Astrocyte (in vitro differentiated cells and primary cell): Measurements from ENCODE around the gene ATP5F1C. TPM values are rescaled to one million over a fixed set of nuclear protein-coding genes. Genes with fewer than 3 reads are reported as not detected.

ENCODE experiments used
- DNase-seq: peaks from one replicate; pipeline ENCODE4 v3.0.0-alpha.2; 2010; ENCODE audit warnings: low read depth
- FAIRE-seq: peaks from 2 replicates; lab custom pipeline; 2011; peaks lifted over from hg19 to GRCh38; lab: Jason Lieb, UNC
- H2AFZ ChIP-seq: 2 replicates; pipeline ENCODE4 v1.6.0; 2012; ENCODE audit warnings: low read depth, low read length, inconsistent platforms
- H3K27ac ChIP-seq: 2 replicates; pipeline ENCODE4 v1.5.1; 2011; ENCODE audit warnings: low read depth, low read length, inconsistent platforms
- H3K27me3 ChIP-seq: 2 replicates; pipeline ENCODE4 v1.6.0; 2011; ENCODE audit warnings: low read length, inconsistent platforms; ENCODE audit not compliant: insufficient read depth
- H3K36me3 ChIP-seq: 2 replicates; pipeline ENCODE4 v1.5.1; 2011; ENCODE audit warnings: low read length, inconsistent platforms; ENCODE audit not compliant: insufficient read depth
- H3K4me1 ChIP-seq: 2 replicates; pipeline ENCODE4 v1.5.1; 2011; ENCODE audit warnings: low read length, inconsistent platforms; ENCODE audit not compliant: insufficient read depth
- H3K4me2 ChIP-seq: 2 replicates; pipeline ENCODE4 v1.6.0; 2012; ENCODE audit warnings: low read length, inconsistent platforms
- H3K4me3 ChIP-seq: 2 replicates; pipeline ENCODE4 v1.5.1; 2011; ENCODE audit warnings: low read depth, mild to moderate bottlenecking, low read length, inconsistent platforms; ENCODE audit not compliant: insufficient read depth
- H3K79me2 ChIP-seq: 2 replicates; pipeline ENCODE4 v1.6.0; 2012; ENCODE audit warnings: mild to moderate bottlenecking, low read length, inconsistent platforms; ENCODE audit not compliant: insufficient read depth
- H3K9ac ChIP-seq: 2 replicates; pipeline ENCODE4 v1.6.0; 2012; ENCODE audit warnings: mild to moderate bottlenecking, low read length, inconsistent platforms
- H3K9me3 ChIP-seq: 2 replicates; pipeline ENCODE4 v1.5.1; 2012; ENCODE audit warnings: low read depth, mild to moderate bottlenecking, low read length, inconsistent platforms; ENCODE audit not compliant: insufficient read depth
- H4K20me1 ChIP-seq: 2 replicates; pipeline ENCODE4 v1.6.0; 2012; ENCODE audit warnings: low read length, inconsistent platforms; ENCODE audit not compliant: insufficient read depth
- H3K27ac Mint-ChIP-seq: one replicate; pipeline ENCODE4 v1.8.0; 2021; ENCODE audit warnings: mild to moderate bottlenecking, mixed read lengths; ENCODE audit not compliant: unreplicated experiment
- H3K27me3 Mint-ChIP-seq: one replicate; pipeline ENCODE4 v1.8.0; 2021; ENCODE audit warnings: low read depth, mixed read lengths; ENCODE audit not compliant: unreplicated experiment
- H3K36me3 Mint-ChIP-seq: one replicate; pipeline ENCODE4 v1.8.0; 2021; ENCODE audit warnings: low read depth, mixed read lengths; ENCODE audit not compliant: unreplicated experiment
- H3K4me1 Mint-ChIP-seq: one replicate; pipeline ENCODE4 v1.8.0; 2021; ENCODE audit warnings: low read depth, mixed read lengths; ENCODE audit not compliant: unreplicated experiment
- H3K4me3 Mint-ChIP-seq: one replicate; pipeline ENCODE4 v1.8.0; 2021; ENCODE audit warnings: mild to moderate bottlenecking, moderate library complexity, mixed read lengths; ENCODE audit not compliant: unreplicated experiment
- H3K9me3 Mint-ChIP-seq: one replicate; pipeline ENCODE4 v1.8.0; 2021; ENCODE audit warnings: mild to moderate bottlenecking, mixed read lengths; ENCODE audit not compliant: unreplicated experiment
- EZH2 ChIP-seq: IDR thresholded peaks from 2 replicates; pipeline ENCODE4 v1.6.1; 2012; ENCODE audit warnings: mild to moderate bottlenecking, low read length, inconsistent platforms; ENCODE audit not compliant: insufficient read depth
- total RNA-seq: library from RNA; stranded (reverse); gene quantifications from 2 replicates; pipeline ENCODE4 v1.2.1, GENCODE V29; 2021
- TF ChIP-seq, protein P1 (sequence below): IDR thresholded peaks from 2 replicates; pipeline ENCODE4 v1.5.1; 2011; ENCODE audit warnings: low read depth, mild to moderate bottlenecking, inconsistent platforms, low read length, moderate library complexity; ENCODE audit not compliant: insufficient read depth

Gene ATP5F1C
- total RNA-seq, 1 donor from 2014 or later = 267 TPM

DNA sequence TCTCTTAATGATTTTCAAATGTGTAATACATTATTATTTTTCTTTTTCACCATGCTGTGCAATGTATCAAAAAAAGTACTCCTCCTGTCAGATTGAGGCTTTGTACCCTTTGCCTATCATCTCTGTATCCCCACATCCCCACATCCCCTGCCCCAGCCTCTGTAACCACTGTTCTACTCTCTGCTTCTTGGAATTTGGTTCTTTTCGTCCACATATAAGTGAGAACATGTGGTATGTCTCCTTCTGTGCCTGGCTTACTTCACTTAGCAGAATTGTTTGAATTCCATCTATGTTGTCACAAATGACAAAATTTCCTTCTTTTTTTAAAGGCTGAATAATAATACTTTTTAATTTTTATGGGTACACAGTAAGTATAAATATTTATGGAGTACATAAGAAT is 44.1 kb downstream of the ATP5F1C start:
- Histone ChIP-seq H3K4me3 (no peak overlapping the region), H3K4me1 (peaks cover 3% of the 10 kb centered on the region), H3K27me3 (no peaks in the 10 kb centered on the region), H3K27ac (no peak overlapping the region), H3K4me2 (no peak overlapping the region), H3K36me3 (no peaks in the 10 kb centered on the region), H2AFZ (no peak overlapping the region), H3K9me3 (no peaks in the 10 kb centered on the region), H3K9ac (no peak overlapping the region), H4K20me1 (peaks cover 27% of the 10 kb centered on the region), H3K79me2 (peaks cover 58% of the 10 kb centered on the region)
- TF ChIP-seq, protein P1, sequence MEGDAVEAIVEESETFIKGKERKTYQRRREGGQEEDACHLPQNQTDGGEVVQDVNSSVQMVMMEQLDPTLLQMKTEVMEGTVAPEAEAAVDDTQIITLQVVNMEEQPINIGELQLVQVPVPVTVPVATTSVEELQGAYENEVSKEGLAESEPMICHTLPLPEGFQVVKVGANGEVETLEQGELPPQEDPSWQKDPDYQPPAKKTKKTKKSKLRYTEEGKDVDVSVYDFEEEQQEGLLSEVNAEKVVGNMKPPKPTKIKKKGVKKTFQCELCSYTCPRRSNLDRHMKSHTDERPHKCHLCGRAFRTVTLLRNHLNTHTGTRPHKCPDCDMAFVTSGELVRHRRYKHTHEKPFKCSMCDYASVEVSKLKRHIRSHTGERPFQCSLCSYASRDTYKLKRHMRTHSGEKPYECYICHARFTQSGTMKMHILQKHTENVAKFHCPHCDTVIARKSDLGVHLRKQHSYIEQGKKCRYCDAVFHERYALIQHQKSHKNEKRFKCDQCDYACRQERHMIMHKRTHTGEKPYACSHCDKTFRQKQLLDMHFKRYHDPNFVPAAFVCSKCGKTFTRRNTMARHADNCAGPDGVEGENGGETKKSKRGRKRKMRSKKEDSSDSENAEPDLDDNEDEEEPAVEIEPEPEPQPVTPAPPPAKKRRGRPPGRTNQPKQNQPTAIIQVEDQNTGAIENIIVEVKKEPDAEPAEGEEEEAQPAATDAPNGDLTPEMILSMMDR = no peak
- no peak for TF ChIP-seq EZH2
- peaks cover 12% of the 10 kb centered on the region for H3K36me3 Mint-ChIP-seq
- FAIRE-seq = no peak
- H3K27ac Mint-ChIP-seq = no peak overlapping the region
- H3K27me3 Mint-ChIP-seq = no peaks in the 10 kb centered on the region
- peaks cover 3% of the 10 kb centered on the region for H3K9me3 Mint-ChIP-seq
- no peak overlapping the region for H3K4me3 Mint-ChIP-seq
- peaks cover 5% of the 10 kb centered on the region for H3K4me1 Mint-ChIP-seq
- no peak for DNase-seq

- no peaks in the 10 kb centered on the region for H3K9me3 ChIP-seq
- no peak overlapping the region for H3K9ac ChIP-seq
- H3K27me3 ChIP-seq = no peaks in the 10 kb centered on the region
- no peaks in the 10 kb centered on the region for H3K4me1 ChIP-seq
- FAIRE-seq (no peak), DNase-seq (no peak)
- no peak for TF ChIP-seq EZH2
- TF ChIP-seq, protein P1 = no peak
- Mint-ChIP-seq H3K4me3 (no peak overlapping the region), H3K36me3 (peaks cover 11% of the 10 kb centered on the region), H3K27ac (no peak overlapping the region), H3K4me1 (peaks cover 4% of the 10 kb centered on the region), H3K9me3 (peaks cover 3% of the 10 kb centered on the region), H3K27me3 (no peaks in the 10 kb centered on the region)
- H4K20me1 ChIP-seq = peaks cover 24% of the 10 kb centered on the region
- no peak overlapping the region for H3K4me2 ChIP-seq
- no peak overlapping the region for H3K4me3 ChIP-seq
- H3K27ac ChIP-seq = no peak overlapping the region
- peaks cover 52% of the 10 kb centered on the region for H3K79me2 ChIP-seq
- H2AFZ ChIP-seq = no peak overlapping the region
- no peaks in the 10 kb centered on the region for H3K36me3 ChIP-seq
Observed at GRCh38 chr10:7833210-7833609, 45.2 kb downstream of the ATP5F1C start.

- peaks cover 45% of the 10 kb centered on the region for H3K79me2 ChIP-seq
- no peak overlapping the region for H3K4me3 ChIP-seq
- Mint-ChIP-seq H3K27ac (no peak overlapping the region), H3K4me1 (peaks cover 4% of the 10 kb centered on the region), H3K36me3 (peaks cover 8% of the 10 kb centered on the region), H3K4me3 (no peak overlapping the region), H3K27me3 (no peaks in the 10 kb centered on the region), H3K9me3 (peaks cover 3% of the 10 kb centered on the region)
- H3K27me3 ChIP-seq = no peaks in the 10 kb centered on the region
- H3K4me2 ChIP-seq = no peak overlapping the region
- H3K4me1 ChIP-seq = no peaks in the 10 kb centered on the region
- H3K36me3 ChIP-seq = no peaks in the 10 kb centered on the region
- H3K9me3 ChIP-seq = no peaks in the 10 kb centered on the region
- FAIRE-seq = no peak
- H2AFZ ChIP-seq = no peak overlapping the region
- TF ChIP-seq, protein P1 = no peak
- no peak for TF ChIP-seq EZH2
- H3K9ac ChIP-seq = no peak overlapping the region
- no peak for DNase-seq
- H4K20me1 ChIP-seq = peaks cover 29% of the 10 kb centered on the region
- H3K27ac ChIP-seq = no peak overlapping the region
Observed at GRCh38 chr10:7834262-7834661, 46.3 kb downstream of the ATP5F1C start.
